PC-3 (cell line): ENCODE results near the gene SNRPA1. TPM values are rescaled to one million over a fixed set of nuclear protein-coding genes. Genes with fewer than 3 reads are reported as not detected.

Experiments
- ATAC-seq: fragments of 200-7000 bp; cut with Tn5 transposase; 2 replicates; pipeline ENCODE4 v1.9.1; 2020; ENCODE audit warnings: mild to moderate bottlenecking, moderate library complexity
- BruUV-seq: library from RNA; stranded (reverse); fragments of 400-500 nt; replicated peaks from 2 replicates; lab custom pipeline; 2021; lab: Mats Ljungman, UMichigan
- CTCF ChIA-PET: fragments of 300-600 bp; sonication (Branson Sonifier 250); formaldehyde crosslinking; loops from one replicate; lab custom pipeline; 2022; ENCODE audit warnings: antibody characterized with exemption; lab: Charles Lee
- POLR2A ChIA-PET: fragments of 300-600 bp; sonication (Branson Sonifier 250); formaldehyde crosslinking; loops from one replicate; lab custom pipeline; 2022; ENCODE audit warnings: antibody characterized with exemption; ENCODE audit not compliant: unreplicated experiment; lab: Charles Lee
- DNase-seq: peaks from one replicate; pipeline ENCODE4 v3.0.0-alpha.2; 2015
- H2AFZ ChIP-seq: fragments of 300-600 bp; sonication (generic); 2 replicates; pipeline ENCODE4 v1.6.0; 2016; ENCODE audit warnings: antibody characterized with exemption, low read length
- H3F3A ChIP-seq: fragments of 300-600 bp; sonication (generic); one replicate; pipeline ENCODE4 v1.6.0; 2017; ENCODE audit warnings: antibody characterized with exemption, low read length, control low read depth, mild to moderate bottlenecking; ENCODE audit not compliant: unreplicated experiment
- H3K27ac ChIP-seq: fragments of 300-600 bp; sonication (generic); 2 replicates; pipeline ENCODE4 v1.5.1; 2016; ENCODE audit warnings: mild to moderate bottlenecking, low read length
- H3K27me3 ChIP-seq: fragments of 300-600 bp; sonication (generic); 2 replicates; pipeline ENCODE4 v1.6.1; 2016; ENCODE audit warnings: low read length, mixed read lengths
- H3K36me3 ChIP-seq: fragments of 300-600 bp; sonication (generic); 2 replicates; pipeline ENCODE4 v1.6.1; 2016; ENCODE audit warnings: low read depth, mixed run types, low read length, mixed read lengths
- H3K4me1 ChIP-seq: fragments of 300-600 bp; sonication (generic); 2 replicates; pipeline ENCODE4 v1.5.1; 2016; ENCODE audit warnings: low read length; ENCODE audit not compliant: insufficient read depth
- H3K4me2 ChIP-seq: fragments of 300-600 bp; sonication (generic); 2 replicates; pipeline ENCODE4 v1.6.0; 2016; ENCODE audit warnings: low read length
- H3K4me3 ChIP-seq: fragments of 300-600 bp; sonication (generic); 2 replicates; pipeline ENCODE4 v1.5.1; 2016; ENCODE audit warnings: mild to moderate bottlenecking, low read length, mixed read lengths
- H3K79me2 ChIP-seq: fragments of 300-600 bp; sonication (generic); 2 replicates; pipeline ENCODE4 v1.6.1; 2017; ENCODE audit warnings: low read length, mixed read lengths
- H3K9ac ChIP-seq: fragments of 300-600 bp; sonication (generic); 2 replicates; pipeline ENCODE4 v1.6.0; 2016; ENCODE audit warnings: mild to moderate bottlenecking, low read length
- H3K9me2 ChIP-seq: fragments of 300-600 bp; sonication (generic); replicated peaks from 2 replicates; pipeline ENCODE4 v1.6.1; 2016; ENCODE audit warnings: mixed run types, low read length, mixed read lengths
- H3K9me3 ChIP-seq: fragments of 300-600 bp; sonication (generic); 2 replicates; pipeline ENCODE4 v1.6.1; 2016; ENCODE audit warnings: low read length, mixed read lengths
- H4K20me1 ChIP-seq: fragments of 300-600 bp; sonication (generic); 2 replicates; pipeline ENCODE4 v1.6.1; 2016; ENCODE audit warnings: low read length, mixed read lengths
- CTCF ChIP-seq: fragments of 300-600 bp; sonication (generic); conservative IDR thresholded peaks from 2 replicates; pipeline ENCODE4 v1.5.1; 2017; ENCODE audit warnings: antibody characterized with exemption, low read depth, mild to moderate bottlenecking, low read length
- EZH2 ChIP-seq: fragments of 300-600 bp; sonication (generic); IDR thresholded peaks from one replicate; pipeline ENCODE4 v1.6.1; 2017; ENCODE audit warnings: antibody characterized with exemption, mild to moderate bottlenecking, low read length; ENCODE audit not compliant: unreplicated experiment
- EZH2phosphoT487 ChIP-seq: fragments of 300-600 bp; sonication (generic); IDR thresholded peaks from 2 replicates; pipeline ENCODE4 v1.6.1; 2018; ENCODE audit warnings: mild to moderate bottlenecking, antibody characterized with exemption, low read length, borderline replicate concordance
- intact Hi-C: fragments of 100-400 bp; cut with micrococcal nuclease; formaldehyde crosslinking; loops from 2 replicates; pipeline ENCODE4 v1.9.0; 2023
- total RNA-seq: library from RNA; depleted of rRNA; stranded (reverse); fragments of >200 nt; gene quantifications from 2 replicates; pipeline ENCODE4 v1.2.3, GENCODE V29; 2014

The SNRPA1 gene
- total RNA-seq, 1 experiment from 2014 or later: 66.1 TPM

GRCh38 chr15:101252836-101253235 lies 42.2 kb downstream of the SNRPA1 start:
- POLR2A ChIA-PET: no interaction called here
- H3K27ac ChIP-seq: no peak overlapping the region
- H4K20me1 ChIP-seq: peaks cover 14% of the 10 kb centered on the region
- H3K79me2 ChIP-seq: peaks cover 32% of the 10 kb centered on the region
- H3K4me3 ChIP-seq: peak overlapping the region; percentile 75
- peak overlapping the region; percentile 79 for H2AFZ ChIP-seq
- peak overlapping the region; percentile 87 for H3K4me2 ChIP-seq
- BruUV-seq: no TSS peak
- ATAC-seq (no peak; the same call in 1 of the 2 replicates), DNase-seq (peak; percentile 15)
- no peaks in the 10 kb centered on the region for H3K27me3 ChIP-seq
- H3K9me2 ChIP-seq: no peaks in the 10 kb centered on the region
- peak overlapping the region; percentile 57 for H3K9ac ChIP-seq
- H3K36me3 ChIP-seq: peaks cover under 1% of the 10 kb centered on the region; the same call in 1 of the 2 replicates
- intact Hi-C loops: loop anchor here (5.0 kb wide), 2 partner anchors 51 to 66 kb away; no protein-coding TSS in a partner anchor
- CTCF ChIA-PET: no interaction called here
- TF ChIP-seq CTCF (no peak), EZH2phosphoT487 (no peak), EZH2 (no peak)
- H3K9me3 ChIP-seq: no peaks in the 10 kb centered on the region
- no peaks in the 10 kb centered on the region for H3F3A ChIP-seq
- H3K4me1 ChIP-seq: peaks cover 11% of the 10 kb centered on the region

- intact Hi-C loops: loop anchor here (5.0 kb wide), 2 partner anchors 50 to 65 kb away; no protein-coding TSS in a partner anchor
Measured at GRCh38 chr15:101251830-101252820, 42.9 kb downstream of the SNRPA1 start, which contains the start of gene CHSY1. CHSY1 (minus strand) TSS chr15:101252048; CDS start chr15:101251456, 592 bp downstream.

More at GRCh38 chr15:101251830-101252820, 42.9 kb downstream of the SNRPA1 start, which contains the start of gene CHSY1:
- Histone ChIP-seq H3K27ac (no peak within 1 kb of the TSS), H2AFZ (peak within 1 kb of the TSS; percentile 79), H3K4me3 (peak within 1 kb of the TSS; percentile 87), H3K9me2 (no peaks in the 10 kb centered on the region), H3K4me2 (peak within 1 kb of the TSS; percentile 94), H3K9me3 (no peaks in the 10 kb centered on the region), H3K4me1 (peaks cover 11% of the 10 kb centered on the region), H3K9ac (peak within 1 kb of the TSS; percentile 57), H4K20me1 (peaks cover 18% of the 10 kb centered on the region), H3K36me3 (peaks cover 4% of the 10 kb centered on the region; the same call in 1 of the 2 replicates), H3K27me3 (no peaks in the 10 kb centered on the region), H3F3A (no peaks in the 10 kb centered on the region), H3K79me2 (peaks cover 39% of the 10 kb centered on the region)
- TF ChIP-seq CTCF (0 out of 2 replicates have a peak, but pooled peaks have one; percentile 20), EZH2 (no peak)
- ATAC-seq (peak; percentile 58), DNase-seq (peak; percentile 88)
- POLR2A ChIA-PET: interaction anchor here (0.6 to 0.7 kb wide), 3 partner anchors 16 to 244 kb away, joined by 6 to 9 read pairs (median 6); no protein-coding TSS in a partner anchor
- CTCF ChIA-PET: interaction anchor here (0.7 kb wide), 2 partner anchors 158 to 391 kb away, joined by 3 to 5 read pairs; no protein-coding TSS in a partner anchor
- BruUV-seq: TSS peak; percentile 86
